Brain microvascular endothelial cell (primary cell): Measurements from ENCODE around the gene CAMK1D.

Experiments used
- DNase-seq: peaks from one replicate; pipeline ENCODE4 v3.0.0-alpha.2; 2020
- H3K27ac ChIP-seq: fragments of 250-450 bp; sonication (Bioruptor Pico); 2 replicates; pipeline ENCODE4 v1.5.1; 2020; ENCODE audit warnings: mild to moderate bottlenecking, moderate library complexity
- H3K27me3 ChIP-seq: fragments of 250-450 bp; sonication (Bioruptor Pico); replicated peaks from 2 replicates; pipeline ENCODE4 v1.5.1; 2020; ENCODE audit warnings: mild to moderate bottlenecking
- H3K36me3 ChIP-seq: fragments of 250-450 bp; sonication (Bioruptor Pico); replicated peaks from 2 replicates; pipeline ENCODE4 v1.5.1; 2020; ENCODE audit warnings: mild to moderate bottlenecking
- H3K4me3 ChIP-seq: 2 replicates; pipeline ENCODE4 v1.5.1; 2011; ENCODE audit warnings: low read depth, mild to moderate bottlenecking, control low read depth, low read length, moderate library complexity
- in situ Hi-C: cut with HindIII; loops from 2 replicates; pipeline ENCODE4 v1.10.0; 2017; ENCODE audit warnings: low sequenced_read_pairs, low pct_ligation_motif_present
- TF ChIP-seq, protein P1 (sequence below): IDR thresholded peaks from 2 replicates; pipeline ENCODE4 v1.5.1; 2011; ENCODE audit warnings: low read depth, mild to moderate bottlenecking, moderate library complexity, low read length, control low read depth, inconsistent platforms; ENCODE audit errors: missing control alignments

CAMK1D gene

DNA sequence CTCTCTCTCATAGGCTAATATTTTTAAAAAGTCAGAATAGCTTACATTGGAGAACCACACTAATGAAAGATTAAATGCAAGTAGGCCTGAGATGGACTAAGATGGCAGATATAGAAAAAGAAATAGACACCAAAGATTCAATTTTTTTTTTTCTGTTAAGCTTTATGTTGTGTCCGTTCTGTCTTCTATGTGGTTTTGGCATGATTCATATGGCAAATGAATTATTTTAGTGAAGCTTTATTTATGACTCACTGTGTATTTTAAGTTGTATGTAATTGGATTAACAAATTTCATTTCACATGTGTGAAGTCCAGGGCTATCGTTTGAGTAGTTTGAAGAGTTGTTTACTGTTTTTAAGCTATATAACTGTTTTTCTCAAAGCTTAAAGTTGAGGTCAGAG lies 214.8 kb downstream of the CAMK1D start:
- H3K27me3 ChIP-seq, result no peaks in the 10 kb centered on the region
- TF ChIP-seq, protein P1, sequence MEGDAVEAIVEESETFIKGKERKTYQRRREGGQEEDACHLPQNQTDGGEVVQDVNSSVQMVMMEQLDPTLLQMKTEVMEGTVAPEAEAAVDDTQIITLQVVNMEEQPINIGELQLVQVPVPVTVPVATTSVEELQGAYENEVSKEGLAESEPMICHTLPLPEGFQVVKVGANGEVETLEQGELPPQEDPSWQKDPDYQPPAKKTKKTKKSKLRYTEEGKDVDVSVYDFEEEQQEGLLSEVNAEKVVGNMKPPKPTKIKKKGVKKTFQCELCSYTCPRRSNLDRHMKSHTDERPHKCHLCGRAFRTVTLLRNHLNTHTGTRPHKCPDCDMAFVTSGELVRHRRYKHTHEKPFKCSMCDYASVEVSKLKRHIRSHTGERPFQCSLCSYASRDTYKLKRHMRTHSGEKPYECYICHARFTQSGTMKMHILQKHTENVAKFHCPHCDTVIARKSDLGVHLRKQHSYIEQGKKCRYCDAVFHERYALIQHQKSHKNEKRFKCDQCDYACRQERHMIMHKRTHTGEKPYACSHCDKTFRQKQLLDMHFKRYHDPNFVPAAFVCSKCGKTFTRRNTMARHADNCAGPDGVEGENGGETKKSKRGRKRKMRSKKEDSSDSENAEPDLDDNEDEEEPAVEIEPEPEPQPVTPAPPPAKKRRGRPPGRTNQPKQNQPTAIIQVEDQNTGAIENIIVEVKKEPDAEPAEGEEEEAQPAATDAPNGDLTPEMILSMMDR, result no peak
- in situ Hi-C loops, result no loop called here
- no peaks in the 10 kb centered on the region for H3K36me3 ChIP-seq
- no peak overlapping the region for H3K27ac ChIP-seq
- no peak for DNase-seq
- no peak overlapping the region for H3K4me3 ChIP-seq

DNA sequence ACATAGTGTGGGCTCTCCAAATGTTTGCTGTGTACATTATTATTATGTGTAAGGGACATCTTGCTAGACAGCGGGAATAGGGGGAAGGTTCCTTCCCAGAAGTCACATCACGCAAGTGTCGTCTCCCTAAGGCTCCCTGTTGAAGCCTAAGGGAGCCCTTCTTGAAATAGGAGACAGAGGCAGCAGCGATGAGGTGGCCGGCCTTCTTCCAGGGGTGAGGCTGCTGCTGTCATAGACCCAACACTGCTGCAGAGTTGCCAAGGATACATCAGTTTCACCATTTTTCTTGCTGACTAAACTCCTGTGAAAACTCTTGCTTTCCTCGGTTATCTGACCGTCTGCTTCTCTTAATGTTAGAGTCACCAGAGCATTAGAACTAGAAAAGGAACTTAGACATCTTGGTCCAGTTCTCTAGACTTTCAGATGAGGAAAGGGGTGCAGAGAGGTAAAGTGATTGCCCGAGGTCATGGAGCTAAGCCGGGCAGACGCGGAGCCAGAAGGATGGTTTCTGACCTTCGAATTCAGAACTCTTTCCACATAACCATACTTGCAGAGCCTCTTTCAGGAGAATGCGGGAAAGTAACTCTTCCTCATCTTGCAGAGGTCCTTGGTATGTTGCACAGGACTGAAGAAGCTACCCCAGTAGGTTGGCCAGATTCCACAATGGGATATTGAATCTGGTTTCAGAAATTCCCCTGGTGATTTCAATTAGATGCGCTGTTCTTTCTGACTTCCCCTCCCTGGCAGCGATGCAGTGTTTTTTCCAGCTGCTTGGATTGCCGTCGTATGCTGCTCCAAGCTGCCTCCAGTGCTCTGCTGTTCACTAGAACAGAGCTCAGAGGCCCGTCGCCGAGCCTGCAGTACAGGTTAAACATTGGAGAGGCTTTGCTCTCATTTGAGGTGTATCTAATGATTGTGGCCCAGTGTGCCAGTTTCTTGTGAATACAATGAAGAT lies 217.1 kb downstream of the CAMK1D start:
- DNase-seq, result peak; percentile 33
- no peaks in the 10 kb centered on the region for H3K36me3 ChIP-seq
- no peak overlapping the region for H3K27ac ChIP-seq
- no peak overlapping the region for H3K4me3 ChIP-seq
- no peaks in the 10 kb centered on the region for H3K27me3 ChIP-seq
- in situ Hi-C loops, result no loop called here
- TF ChIP-seq, protein P1, result no peak

DNA sequence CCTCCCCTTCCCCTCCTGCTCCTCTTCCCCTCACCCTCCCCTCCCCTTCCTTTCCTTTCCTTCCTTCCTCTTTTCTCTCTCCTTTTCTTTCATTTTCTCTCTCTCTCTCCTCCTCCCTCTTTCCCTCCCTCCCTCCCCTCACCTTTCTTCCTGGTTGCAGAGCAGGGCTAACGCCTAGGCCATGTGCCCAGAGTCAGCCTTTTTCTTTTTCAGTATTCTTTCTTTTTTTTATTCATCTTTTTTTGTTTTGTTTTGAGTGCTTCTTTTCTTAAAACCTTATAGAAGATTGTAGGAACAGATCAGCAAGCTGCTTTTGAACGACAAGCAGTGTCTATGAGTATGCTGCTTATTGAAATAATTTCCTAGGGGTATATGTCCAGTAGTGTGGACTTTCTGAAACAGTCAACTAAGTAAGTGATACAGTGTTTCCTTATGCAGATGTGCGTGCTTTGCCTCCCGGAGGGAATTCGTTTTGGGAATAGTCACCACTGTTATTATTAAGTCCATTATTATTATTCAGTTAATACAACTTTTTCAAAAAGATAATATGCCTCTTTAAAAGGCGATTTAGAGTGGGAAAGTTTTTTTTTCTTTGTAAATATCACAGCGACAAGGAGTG lies 219.2 kb downstream of the CAMK1D start:
- TF ChIP-seq, protein P1, result no peak
- no peak overlapping the region for H3K27ac ChIP-seq
- H3K36me3 ChIP-seq, result no peaks in the 10 kb centered on the region
- H3K27me3 ChIP-seq, result no peaks in the 10 kb centered on the region
- in situ Hi-C loops, result no loop called here
- H3K4me3 ChIP-seq, result no peak overlapping the region
- no peak for DNase-seq

DNA sequence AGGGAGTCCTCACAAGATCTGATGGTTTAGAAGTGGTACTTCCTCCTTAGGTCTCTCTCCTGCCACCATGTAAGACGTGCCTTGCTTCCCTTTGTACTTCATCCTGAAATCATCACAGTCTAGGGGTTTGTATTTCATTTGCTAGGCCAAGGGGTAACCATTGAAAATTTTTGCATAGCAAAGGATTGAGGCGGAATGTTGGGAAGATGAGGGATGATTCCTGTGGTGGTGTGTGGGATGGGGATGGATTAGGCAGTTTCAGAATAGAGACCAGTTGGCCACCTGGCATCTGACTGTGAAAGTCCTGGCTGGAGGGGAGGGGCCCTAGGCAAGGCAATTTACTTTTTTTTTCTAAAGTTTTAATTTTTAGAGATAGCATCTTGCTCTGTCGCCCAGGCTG lies 222.9 kb downstream of the CAMK1D start:
- in situ Hi-C loops, result no loop called here
- H3K27ac ChIP-seq, result no peak overlapping the region
- H3K36me3 ChIP-seq, result no peaks in the 10 kb centered on the region
- H3K4me3 ChIP-seq, result no peak overlapping the region
- no peaks in the 10 kb centered on the region for H3K27me3 ChIP-seq
- TF ChIP-seq, protein P1, result no peak
- no peak for DNase-seq

DNA sequence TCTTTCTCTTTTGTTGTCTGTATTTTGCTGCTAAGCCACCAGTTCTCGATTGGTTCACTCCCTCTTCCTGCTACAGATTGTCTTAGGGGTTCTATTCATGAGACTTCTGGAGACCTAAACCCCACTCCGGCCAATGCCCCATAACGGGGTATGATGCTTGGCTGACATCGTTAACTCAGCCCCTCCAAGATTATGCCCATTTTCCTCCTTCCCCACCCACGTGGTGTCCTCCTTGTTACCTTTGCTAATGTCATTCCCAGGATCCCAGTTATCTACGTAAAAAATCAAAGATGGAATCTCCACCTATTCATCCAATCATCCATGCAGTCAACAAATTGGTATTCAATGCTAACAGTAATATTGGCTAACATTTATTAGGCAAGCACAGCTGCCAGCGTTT lies 228.3 kb downstream of the CAMK1D start:
- in situ Hi-C loops, result no loop called here
- TF ChIP-seq, protein P1, result no peak

More for the DNA sequence above, 228.3 kb downstream of the CAMK1D start:
- Histone ChIP-seq H3K4me3 (no peak overlapping the region), H3K27me3 (no peaks in the 10 kb centered on the region), H3K36me3 (no peaks in the 10 kb centered on the region), H3K27ac (no peak overlapping the region)
- no peak for DNase-seq
